HUES6 (cell line): Measurements from ENCODE around the gene ZNF365.

ENCODE experiments used
- H3K27ac ChIP-seq: 2 replicates; pipeline ENCODE4 v1.7.0; 2013; ENCODE audit warnings: low read depth, mild to moderate bottlenecking, low read length, inconsistent platforms
- H3K27me3 ChIP-seq: 2 replicates; pipeline ENCODE4 v1.6.1; 2013; ENCODE audit warnings: low read length; ENCODE audit not compliant: control insufficient read depth, insufficient read depth
- H3K36me3 ChIP-seq: 2 replicates; pipeline ENCODE4 v1.6.1; 2013; ENCODE audit warnings: low read length; ENCODE audit not compliant: control insufficient read depth, insufficient read depth
- H3K4me1 ChIP-seq: 2 replicates; pipeline ENCODE4 v1.6.1; 2013; ENCODE audit warnings: low read length; ENCODE audit not compliant: control insufficient read depth, insufficient read depth
- H3K4me3 ChIP-seq: 2 replicates; pipeline ENCODE4 v1.5.1; 2013; ENCODE audit warnings: low read depth, low read length
- H3K9ac ChIP-seq: one replicate; pipeline ENCODE4 v1.6.1; 2013; ENCODE audit warnings: mild to moderate bottlenecking, low read length
- H3K9me3 ChIP-seq: 2 replicates; pipeline ENCODE4 v1.6.1; 2013; ENCODE audit warnings: low read depth, low read length; ENCODE audit not compliant: control insufficient read depth, insufficient read depth

Gene ZNF365

DNA sequence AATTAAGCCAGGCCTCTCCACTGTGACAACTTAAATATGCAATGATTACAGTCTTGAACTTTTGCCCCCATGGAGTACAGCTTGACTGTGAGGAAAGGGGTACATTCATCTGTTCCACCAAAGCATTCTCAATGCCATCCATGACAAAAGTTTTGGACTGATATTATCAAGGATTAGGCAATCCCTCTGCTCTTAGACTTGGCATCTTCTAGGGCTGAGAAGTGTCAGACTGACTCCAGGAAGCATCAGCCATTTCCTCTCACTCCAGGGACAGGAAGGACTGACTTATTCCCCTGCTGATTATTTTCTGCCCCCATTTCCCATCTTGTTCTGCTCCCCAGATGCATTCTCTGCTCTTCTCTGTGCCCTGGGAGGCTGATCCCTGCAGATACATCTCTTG is 69.7 kb downstream of the ZNF365 start:
- H3K36me3 ChIP-seq, result no peaks in the 10 kb centered on the region
- no peak overlapping the region for H3K27ac ChIP-seq
- no peak overlapping the region for H3K4me3 ChIP-seq
- no peak overlapping the region for H3K9ac ChIP-seq
- no peaks in the 10 kb centered on the region for H3K9me3 ChIP-seq
- H3K27me3 ChIP-seq, result no peaks in the 10 kb centered on the region
- H3K4me1 ChIP-seq, result peaks cover 10% of the 10 kb centered on the region; the same call in 1 of the 2 replicates

DNA sequence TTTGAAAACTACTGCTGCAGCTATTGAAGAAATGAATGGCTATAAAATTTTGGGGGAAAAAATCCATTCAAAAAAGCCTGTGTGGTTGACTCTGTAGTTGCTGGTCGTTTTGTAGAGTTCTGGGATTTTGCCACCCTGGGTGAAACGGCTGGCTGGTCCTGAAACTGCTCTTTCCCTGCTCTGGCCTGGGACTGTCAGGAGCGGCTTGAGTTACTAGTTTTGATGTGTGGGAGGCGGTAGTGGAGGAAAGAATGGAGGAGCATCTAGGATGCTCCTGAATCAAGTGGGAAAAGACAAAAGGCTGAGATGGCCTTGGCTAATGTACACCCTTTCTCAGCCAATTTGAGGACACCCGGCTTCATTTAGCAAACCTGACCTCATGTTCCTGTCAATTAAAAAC is 72.5 kb downstream of the ZNF365 start:
- H3K27me3 ChIP-seq, result no peaks in the 10 kb centered on the region
- peaks cover 10% of the 10 kb centered on the region; the same call in 1 of the 2 replicates for H3K4me1 ChIP-seq
- no peak overlapping the region for H3K4me3 ChIP-seq
- H3K27ac ChIP-seq, result no peak overlapping the region
- no peak overlapping the region for H3K9ac ChIP-seq
- H3K9me3 ChIP-seq, result no peaks in the 10 kb centered on the region
- no peaks in the 10 kb centered on the region for H3K36me3 ChIP-seq

DNA sequence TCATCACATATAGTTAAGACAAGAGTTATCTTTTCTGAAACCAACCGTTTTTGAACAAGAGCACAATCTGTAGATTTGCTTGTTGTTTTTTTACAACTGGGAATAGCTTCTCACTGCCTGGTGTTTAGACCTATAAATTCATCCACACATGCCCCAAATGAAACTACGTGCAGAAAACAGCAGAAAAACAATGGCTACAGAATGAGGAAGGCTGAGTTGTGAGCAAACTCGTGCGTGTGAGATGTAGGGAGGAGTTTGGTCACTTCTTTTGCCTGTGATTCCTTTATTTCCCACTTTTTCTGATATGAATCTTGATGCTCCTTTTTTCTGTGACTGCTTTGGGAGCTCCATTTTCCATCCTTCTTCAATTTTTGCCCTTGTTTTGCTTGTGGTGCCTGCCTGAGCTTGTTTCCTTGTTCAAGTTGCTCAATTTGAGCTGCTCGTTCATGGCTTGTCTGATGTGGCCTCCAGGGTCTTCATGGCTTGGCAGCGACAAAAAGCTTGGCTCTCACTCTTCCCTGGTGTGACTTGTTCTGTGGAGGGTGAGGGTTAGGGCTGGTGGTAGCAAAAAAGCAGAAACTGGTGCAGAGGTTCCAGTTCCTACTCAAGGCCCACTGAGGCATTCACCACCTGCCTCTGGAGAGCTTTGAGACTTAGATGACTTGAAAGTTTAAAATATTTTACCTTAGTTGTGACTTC is 76.9 kb downstream of the ZNF365 start:
- Histone ChIP-seq H3K27ac (no peak overlapping the region), H3K36me3 (no peaks in the 10 kb centered on the region), H3K27me3 (no peaks in the 10 kb centered on the region), H3K4me1 (no peaks in the 10 kb centered on the region), H3K9ac (no peak overlapping the region), H3K9me3 (no peaks in the 10 kb centered on the region), H3K4me3 (no peak overlapping the region)

DNA sequence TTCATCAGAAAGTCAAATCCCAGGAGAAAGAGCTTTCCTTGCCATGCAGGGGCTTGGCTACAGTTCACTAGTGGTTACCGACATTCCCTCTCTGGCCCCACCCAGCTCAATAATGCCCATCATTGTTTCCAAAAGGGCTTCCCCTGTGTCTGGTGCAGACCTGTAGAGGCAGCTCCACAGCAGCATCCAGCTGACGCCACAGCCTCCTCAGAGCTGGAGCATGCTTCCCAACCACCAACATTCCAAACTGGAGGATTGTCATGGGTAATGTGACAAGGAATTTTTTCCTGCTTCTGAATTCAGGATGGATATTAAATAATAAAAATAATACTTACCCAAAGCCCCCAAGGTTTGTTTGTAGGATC is 77.4 kb downstream of the ZNF365 start:
- H3K27ac ChIP-seq, result no peak overlapping the region
- H3K4me1 ChIP-seq, result no peaks in the 10 kb centered on the region
- H3K36me3 ChIP-seq, result no peaks in the 10 kb centered on the region

More for the DNA sequence above, 77.4 kb downstream of the ZNF365 start:
- no peaks in the 10 kb centered on the region for H3K9me3 ChIP-seq
- H3K27me3 ChIP-seq, result no peaks in the 10 kb centered on the region
- no peak overlapping the region for H3K9ac ChIP-seq
- H3K4me3 ChIP-seq, result no peak overlapping the region
